A673 (cell line): ENCODE data around the gene ZNF831.

ENCODE experiments used
- EZH2 ChIP-seq: fragments of 200-600 bp; sonication (generic); IDR thresholded peaks from 2 replicates; pipeline ENCODE4 v1.6.1; 2017; ENCODE audit warnings: borderline replicate concordance, low read depth, mild to moderate bottlenecking, mixed read lengths, antibody characterized with exemption, low read length; ENCODE audit not compliant: poor library complexity, severe bottlenecking
- TF ChIP-seq, protein P1 (sequence below): fragments of 300-800, 200-600 bp; sonication (generic); conservative IDR thresholded peaks from 2 replicates; pipeline ENCODE4 v1.5.1; 2017; ENCODE audit warnings: low read depth, mild to moderate bottlenecking, antibody characterized with exemption, low read length, moderate library complexity, mixed read lengths

DNA sequence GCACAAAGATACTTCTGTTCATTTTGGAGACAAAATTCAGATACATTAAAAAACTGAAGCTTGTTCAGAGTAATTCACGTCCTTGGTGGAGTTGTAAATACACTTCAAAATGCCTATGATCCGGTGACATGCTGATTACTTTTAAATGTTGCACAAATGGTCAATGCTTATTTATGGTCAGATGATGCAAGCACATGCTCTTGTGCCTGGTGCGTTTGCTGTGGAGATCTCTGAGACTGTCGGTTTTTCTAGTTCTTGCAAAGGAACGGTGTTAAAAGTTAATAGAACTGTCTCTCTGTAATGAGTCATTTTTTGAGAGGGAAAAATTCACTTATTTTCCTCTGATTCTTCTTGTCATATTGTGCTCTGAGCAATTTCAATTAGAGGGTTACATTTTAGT is 91.6 kb downstream of the ZNF831 start:
- TF ChIP-seq, protein P1, sequence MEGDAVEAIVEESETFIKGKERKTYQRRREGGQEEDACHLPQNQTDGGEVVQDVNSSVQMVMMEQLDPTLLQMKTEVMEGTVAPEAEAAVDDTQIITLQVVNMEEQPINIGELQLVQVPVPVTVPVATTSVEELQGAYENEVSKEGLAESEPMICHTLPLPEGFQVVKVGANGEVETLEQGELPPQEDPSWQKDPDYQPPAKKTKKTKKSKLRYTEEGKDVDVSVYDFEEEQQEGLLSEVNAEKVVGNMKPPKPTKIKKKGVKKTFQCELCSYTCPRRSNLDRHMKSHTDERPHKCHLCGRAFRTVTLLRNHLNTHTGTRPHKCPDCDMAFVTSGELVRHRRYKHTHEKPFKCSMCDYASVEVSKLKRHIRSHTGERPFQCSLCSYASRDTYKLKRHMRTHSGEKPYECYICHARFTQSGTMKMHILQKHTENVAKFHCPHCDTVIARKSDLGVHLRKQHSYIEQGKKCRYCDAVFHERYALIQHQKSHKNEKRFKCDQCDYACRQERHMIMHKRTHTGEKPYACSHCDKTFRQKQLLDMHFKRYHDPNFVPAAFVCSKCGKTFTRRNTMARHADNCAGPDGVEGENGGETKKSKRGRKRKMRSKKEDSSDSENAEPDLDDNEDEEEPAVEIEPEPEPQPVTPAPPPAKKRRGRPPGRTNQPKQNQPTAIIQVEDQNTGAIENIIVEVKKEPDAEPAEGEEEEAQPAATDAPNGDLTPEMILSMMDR = no peak
- no peak for TF ChIP-seq EZH2
